SIG-M5 treated with dmso at 0.1 percent for 504 hours (cell line): Measurements from ENCODE around the gene NXPH4.
A peak's percentile ranks its signal among the peaks of the same experiment; 100 is the strongest.

Experiments
- DNase-seq: peaks from one replicate; lab custom pipeline; 2025; ENCODE audit not compliant: unreplicated experiment; lab: John Stamatoyannopoulos, UW

NXPH4 gene

DNA sequence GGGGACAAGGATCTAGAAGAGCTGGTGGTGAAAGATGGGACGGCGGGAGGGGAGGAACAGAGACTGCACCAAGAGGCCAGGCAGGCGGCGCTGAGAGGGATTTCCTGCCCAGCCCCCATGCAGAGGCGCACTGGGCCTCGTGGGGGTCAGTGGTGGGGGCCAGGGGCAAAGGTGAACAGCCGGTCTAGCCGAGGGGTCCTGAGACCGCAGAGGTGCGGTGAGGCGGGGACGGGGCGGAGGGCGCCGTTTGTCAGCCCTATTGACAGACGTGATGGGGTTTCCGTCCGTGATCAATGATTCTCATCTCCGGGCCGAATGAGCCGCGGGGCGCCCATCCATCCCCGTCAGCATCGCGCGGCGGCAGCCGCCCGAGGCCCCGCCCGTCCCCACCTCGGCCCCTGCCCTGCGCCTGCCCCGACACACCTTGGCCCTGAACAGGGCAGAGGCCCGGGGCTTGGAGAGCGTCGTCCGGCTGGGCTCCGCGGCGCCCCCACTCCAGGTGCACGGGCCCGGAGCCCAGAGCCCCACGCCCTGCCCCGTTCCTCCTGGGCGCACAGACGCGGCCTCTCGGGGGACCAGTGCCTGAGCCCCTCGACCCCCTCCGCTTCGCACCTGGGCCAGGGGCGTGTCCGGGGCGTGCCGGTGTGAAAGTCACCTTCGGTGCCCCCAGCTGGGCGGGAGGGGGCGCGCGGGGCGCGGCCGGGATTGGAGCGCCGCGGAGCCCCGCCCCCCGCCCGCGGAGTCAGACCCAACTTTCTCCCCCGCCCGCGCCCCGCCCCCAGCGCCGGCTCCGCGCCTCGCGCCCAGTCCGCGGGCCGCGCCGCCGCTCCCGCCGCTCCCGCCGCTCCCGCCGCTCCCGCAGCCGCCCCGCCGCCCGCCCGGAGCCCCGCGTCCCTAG lies at the start of gene NXPH4:
NXPH4 (plus strand) TSS at position 781 of the 898 bp plus-strand sequence. CDS start 176 bp downstream, outside the sequence.
- DNase-seq = no peak

- no peak for DNase-seq
Measured at GRCh38 chr12:57166971-57167371, 49.6 kb upstream of the NXPH4 start.

- DNase-seq = no peak
Measured at GRCh38 chr12:57168058-57168457, 48.5 kb upstream of the NXPH4 start.

GRCh38 chr12:57169046-57169795 lies 47.4 kb upstream of the NXPH4 start:
- DNase-seq = no peak

DNA sequence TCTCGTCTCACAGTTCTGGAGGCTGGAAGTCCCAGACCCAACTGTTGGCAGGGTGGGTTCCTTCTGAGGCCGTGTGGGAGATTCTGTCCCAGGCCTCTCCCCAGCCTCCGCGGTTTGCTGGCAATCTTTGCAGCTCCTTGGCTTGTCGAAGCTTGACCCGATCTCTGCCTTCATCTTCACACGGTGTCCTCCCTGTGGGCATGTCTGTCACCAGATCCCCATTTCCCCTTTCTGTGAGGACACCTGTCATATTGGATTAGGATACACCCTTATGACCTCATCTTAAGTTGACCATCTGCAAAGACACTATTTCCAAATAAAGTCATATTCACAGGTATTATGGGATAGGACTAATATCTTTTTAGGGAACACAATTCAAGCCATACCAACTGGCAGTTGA lies 46.6 kb upstream of the NXPH4 start:
- no peak for DNase-seq

DNA sequence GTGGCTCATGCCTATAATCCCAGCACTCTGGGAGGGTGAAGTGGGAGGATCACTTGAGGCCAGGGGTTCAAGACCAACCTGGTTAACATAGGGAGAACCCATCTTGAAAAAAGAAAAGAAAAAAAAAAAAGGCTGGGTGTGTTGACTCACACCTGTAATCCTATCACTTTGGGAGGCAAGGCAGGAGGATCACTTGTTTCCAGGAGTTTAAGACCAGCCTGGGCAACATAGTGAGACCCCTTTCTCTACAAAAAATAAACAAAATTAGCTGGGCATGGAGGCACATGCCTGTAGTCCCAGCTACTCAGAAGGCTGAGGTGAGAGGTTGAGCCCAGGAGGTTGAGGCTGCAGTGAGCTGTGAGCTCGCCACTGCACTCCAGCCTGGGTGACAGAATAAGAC lies 46.2 kb upstream of the NXPH4 start:
- DNase-seq = no peak

- no peak for DNase-seq
Measured at GRCh38 chr12:57170927-57171326, 45.7 kb upstream of the NXPH4 start.

DNA sequence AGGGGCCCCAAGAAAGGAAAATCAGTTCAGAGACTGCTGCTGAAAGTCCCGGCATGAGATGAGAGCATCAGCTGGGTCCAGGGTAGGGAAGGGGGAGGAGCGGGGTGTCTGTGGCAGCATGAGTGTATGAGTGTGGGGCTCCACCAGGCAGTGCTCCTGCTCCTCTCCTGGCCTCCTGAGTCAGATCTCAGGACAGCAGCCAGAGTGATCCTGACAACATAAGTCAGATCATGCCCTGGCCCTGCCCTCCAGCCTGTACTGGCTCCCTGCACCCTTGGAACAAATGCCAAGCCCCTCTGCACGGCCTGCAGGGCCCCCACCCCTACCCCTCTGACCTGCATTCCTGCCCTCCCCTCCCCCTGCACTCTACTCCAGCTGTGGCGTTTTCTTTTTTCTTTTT lies 44.9 kb upstream of the NXPH4 start:
- no peak for DNase-seq

DNA sequence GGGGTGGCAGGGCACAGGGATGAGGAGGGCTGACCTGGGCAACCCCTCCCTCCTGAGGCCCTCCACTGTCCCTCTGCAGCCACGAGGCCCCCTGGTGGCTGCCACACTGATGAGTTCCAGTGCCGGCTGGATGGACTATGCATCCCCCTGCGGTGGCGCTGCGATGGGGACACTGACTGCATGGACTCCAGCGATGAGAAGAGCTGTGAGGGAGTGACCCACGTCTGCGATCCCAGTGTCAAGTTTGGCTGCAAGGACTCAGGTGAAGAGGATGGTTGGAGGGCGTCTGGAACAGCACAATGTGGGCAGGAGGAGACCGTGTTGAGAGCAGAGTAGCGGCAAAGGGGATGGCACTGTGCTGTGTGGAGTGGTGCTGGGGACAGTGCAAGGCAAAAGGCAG lies 43.5 kb upstream of the NXPH4 start:
- DNase-seq = peak; percentile 23

GRCh38 chr12:57173683-57174082 lies 42.9 kb upstream of the NXPH4 start:
- DNase-seq = no peak

DNA sequence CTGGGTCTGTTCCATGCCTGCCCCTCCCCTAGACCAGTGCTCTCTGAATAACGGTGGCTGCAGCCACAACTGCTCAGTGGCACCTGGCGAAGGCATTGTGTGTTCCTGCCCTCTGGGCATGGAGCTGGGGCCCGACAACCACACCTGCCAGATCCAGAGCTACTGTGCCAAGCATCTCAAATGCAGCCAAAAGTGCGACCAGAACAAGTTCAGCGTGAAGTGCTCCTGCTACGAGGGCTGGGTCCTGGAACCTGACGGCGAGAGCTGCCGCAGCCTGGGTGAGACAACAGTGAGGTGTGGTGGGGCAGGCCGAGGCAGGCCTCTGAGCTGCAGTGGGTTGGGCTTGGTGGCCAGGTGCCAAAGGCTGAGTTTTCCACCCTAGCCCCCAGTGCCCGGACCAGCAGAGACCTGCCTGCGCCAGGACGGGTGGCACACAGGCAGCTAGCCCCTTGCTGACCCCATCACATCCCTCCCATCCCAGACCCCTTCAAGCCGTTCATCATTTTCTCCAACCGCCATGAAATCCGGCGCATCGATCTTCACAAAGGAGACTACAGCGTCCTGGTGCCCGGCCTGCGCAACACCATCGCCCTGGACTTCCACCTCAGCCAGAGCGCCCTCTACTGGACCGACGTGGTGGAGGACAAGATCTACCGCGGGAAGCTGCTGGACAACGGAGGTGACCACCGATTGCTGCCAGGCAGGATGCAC lies 41.0 kb upstream of the NXPH4 start:
- peak; percentile 45 for DNase-seq

DNA sequence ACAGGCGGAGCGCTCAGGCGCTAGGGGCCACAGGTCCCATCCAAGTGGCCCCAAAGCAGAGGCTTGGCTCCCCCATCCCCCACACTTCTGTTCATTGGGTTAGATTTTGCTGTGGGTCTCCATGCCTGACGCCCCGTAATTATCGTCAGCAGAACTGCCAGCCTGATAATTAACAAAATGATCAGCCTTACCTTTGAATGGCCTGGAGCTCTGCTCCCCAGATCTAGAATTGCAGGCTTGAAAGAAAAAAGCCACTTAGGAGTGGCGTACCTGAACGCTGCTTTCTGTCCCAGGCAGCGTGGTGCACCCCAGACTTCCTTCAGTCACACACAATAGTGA lies 40.5 kb upstream of the NXPH4 start:
- no peak for DNase-seq

DNA sequence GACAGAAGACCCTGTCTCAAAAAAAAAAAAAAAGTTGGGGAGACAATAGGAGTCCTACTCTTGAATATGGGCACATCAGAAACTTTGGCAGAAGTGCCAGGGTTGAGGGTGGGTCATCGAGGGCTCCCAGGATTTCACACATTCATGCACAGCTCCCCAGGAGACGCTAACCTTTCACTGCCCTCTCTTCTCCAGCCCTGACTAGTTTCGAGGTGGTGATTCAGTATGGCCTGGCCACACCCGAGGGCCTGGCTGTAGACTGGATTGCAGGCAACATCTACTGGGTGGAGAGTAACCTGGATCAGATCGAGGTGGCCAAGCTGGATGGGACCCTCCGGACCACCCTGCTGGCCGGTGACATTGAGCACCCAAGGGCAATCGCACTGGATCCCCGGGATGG lies 39.7 kb upstream of the NXPH4 start:
- no peak for DNase-seq

DNA sequence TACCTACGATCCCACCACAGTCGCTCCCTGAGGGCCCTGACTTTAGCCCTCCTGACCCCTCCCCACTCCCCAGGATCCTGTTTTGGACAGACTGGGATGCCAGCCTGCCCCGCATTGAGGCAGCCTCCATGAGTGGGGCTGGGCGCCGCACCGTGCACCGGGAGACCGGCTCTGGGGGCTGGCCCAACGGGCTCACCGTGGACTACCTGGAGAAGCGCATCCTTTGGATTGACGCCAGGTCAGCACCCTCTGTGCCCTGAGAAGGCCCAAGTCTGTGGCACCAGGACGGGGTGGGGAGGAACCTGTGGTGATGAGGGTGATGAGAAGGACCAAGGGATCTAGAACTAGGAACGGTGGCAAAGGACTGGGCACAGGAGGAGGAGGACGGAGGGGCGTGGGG lies 39.2 kb upstream of the NXPH4 start:
- no peak for DNase-seq

DNA sequence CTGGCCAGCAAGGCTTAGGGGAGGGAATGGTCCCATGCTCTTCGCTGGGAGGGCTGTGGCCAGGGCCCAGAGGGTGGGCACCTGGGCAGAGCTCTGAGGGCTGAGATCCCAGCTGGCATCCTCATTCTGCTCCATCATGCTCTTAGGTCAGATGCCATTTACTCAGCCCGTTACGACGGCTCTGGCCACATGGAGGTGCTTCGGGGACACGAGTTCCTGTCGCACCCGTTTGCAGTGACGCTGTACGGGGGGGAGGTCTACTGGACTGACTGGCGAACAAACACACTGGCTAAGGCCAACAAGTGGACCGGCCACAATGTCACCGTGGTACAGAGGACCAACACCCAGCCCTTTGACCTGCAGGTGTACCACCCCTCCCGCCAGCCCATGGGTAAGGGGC lies 38.4 kb upstream of the NXPH4 start:
- DNase-seq = no peak

- no peak for DNase-seq
Measured at GRCh38 chr12:57179331-57180086, 37.1 kb upstream of the NXPH4 start.

- no peak for DNase-seq
Measured at GRCh38 chr12:57180321-57180989, 36.1 kb upstream of the NXPH4 start.

DNA sequence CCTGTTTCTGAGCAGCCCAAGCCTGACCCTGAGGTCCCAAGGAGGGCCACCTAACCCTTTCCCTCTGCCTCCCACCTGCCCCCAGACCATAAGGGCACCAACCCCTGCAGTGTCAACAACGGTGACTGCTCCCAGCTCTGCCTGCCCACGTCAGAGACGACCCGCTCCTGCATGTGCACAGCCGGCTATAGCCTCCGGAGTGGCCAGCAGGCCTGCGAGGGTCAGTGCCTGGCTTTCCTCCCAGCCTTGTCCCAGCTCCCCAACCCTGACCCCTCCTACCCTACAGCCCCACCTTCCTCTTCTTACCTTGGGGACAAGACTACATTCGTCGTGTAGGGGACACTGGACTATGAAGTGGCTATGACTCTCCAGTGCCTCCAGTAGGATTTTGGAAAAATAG lies 35.5 kb upstream of the NXPH4 start:
- DNase-seq = no peak

DNA sequence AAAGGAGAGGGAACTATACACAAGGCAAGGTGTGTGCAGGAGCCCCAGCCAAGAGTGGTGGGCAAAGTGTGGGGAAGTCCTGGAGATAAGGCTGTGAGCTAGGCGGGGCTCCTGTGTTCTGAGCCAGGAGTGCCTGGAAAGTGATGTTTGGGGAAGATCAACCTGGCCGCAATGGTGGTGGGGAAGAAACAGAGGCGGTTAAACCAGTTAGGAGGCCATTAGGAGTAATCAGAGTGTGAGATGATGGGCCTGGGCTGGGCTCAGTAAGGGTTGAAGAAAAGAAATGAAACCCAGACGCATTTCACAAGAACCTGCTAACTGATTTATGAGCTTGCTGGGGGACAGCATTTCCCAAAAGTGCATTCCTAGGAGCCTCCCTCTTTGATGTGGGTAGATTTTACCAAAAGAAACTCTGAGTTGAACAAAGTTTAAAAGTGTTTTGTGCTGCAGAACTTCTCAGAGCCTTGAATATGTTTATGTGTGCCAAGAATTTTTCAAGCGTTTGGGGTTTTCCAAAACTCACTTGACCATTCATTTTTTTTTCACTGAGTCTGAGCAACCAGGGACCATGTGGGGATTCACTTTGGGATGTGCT lies 34.9 kb upstream of the NXPH4 start:
- no peak for DNase-seq

DNA sequence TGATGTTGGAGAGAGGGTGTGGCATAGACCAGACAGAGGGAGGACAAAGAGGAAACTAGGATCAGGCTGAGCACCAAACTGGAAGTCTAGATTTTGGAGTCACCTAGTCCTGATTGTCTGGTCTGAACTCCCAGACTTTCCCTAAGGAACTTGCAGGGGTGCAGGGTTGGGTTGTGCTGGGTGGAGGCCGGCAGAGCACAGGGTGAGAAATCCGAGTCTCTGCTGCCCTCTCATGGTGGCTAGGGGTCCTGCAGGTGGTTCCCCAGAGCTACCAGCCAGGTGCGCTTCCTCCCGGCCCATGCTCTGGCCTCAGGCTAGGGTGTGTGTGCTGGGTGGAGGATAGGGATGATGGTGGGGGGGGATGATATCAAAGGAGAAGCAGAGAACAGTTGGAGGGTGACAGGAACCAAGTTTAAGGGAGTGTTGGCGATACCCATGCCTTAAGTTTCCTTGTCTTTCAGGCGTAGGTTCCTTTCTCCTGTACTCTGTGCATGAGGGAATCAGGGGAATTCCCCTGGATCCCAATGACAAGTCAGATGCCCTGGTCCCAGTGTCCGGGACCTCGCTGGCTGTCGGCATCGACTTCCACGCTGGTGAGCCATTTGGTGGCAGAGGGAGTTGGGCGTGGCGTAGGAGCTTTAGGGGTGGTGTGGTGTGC lies 33.5 kb upstream of the NXPH4 start:
- peak; percentile 66 for DNase-seq
